MM.1S (cell line): ENCODE results near the gene CAPN10.

Source experiments
- DNase-seq: peaks from one replicate; pipeline ENCODE4 v3.0.0-alpha.2; 2015
- H2AFZ ChIP-seq: fragments of 300-600 bp; sonication (generic); 2 replicates; pipeline ENCODE4 v1.6.0; 2016; ENCODE audit warnings: antibody characterized with exemption, low read length
- H3F3A ChIP-seq: fragments of 300-600 bp; sonication (generic); 2 replicates; pipeline ENCODE4 v1.6.1; 2016; ENCODE audit warnings: mild to moderate bottlenecking, antibody characterized with exemption, low read length, moderate library complexity, mixed read lengths; ENCODE audit not compliant: insufficient read depth
- H3K27ac ChIP-seq: fragments of 300-600 bp; sonication (generic); 2 replicates; pipeline ENCODE4 v1.5.1; 2016; ENCODE audit warnings: mild to moderate bottlenecking, low read length
- H3K27me3 ChIP-seq: fragments of 300-600 bp; sonication (generic); replicated peaks from 2 replicates; pipeline ENCODE4 v1.6.0; 2016; ENCODE audit warnings: low read length; ENCODE audit not compliant: insufficient read depth
- H3K36me3 ChIP-seq: fragments of 300-600 bp; sonication (generic); replicated peaks from 2 replicates; pipeline ENCODE4 v1.6.1; 2016; ENCODE audit warnings: mild to moderate bottlenecking, low read length, mixed read lengths; ENCODE audit not compliant: insufficient read depth
- H3K4me1 ChIP-seq: fragments of 300-600 bp; sonication (generic); 2 replicates; pipeline ENCODE4 v1.6.1; 2016; ENCODE audit warnings: low read length, mixed read lengths
- H3K4me2 ChIP-seq: fragments of 300-600 bp; sonication (generic); 2 replicates; pipeline ENCODE4 v1.6.0; 2016; ENCODE audit warnings: low read depth, low read length
- H3K4me3 ChIP-seq: fragments of 300-600 bp; sonication (generic); 2 replicates; pipeline ENCODE4 v1.5.1; 2016; ENCODE audit warnings: low read length, mixed read lengths
- H3K79me2 ChIP-seq: fragments of 300-600 bp; sonication (generic); 2 replicates; pipeline ENCODE4 v1.6.1; 2016; ENCODE audit warnings: mixed run types, low read length, mixed read lengths
- H3K9ac ChIP-seq: fragments of 300-600 bp; sonication (generic); 2 replicates; pipeline ENCODE4 v1.6.1; 2016; ENCODE audit warnings: low read length, mixed read lengths
- H3K9me2 ChIP-seq: fragments of 300-600 bp; sonication (generic); replicated peaks from 2 replicates; pipeline ENCODE4 v1.6.1; 2016; ENCODE audit warnings: mild to moderate bottlenecking, low read length, mixed read lengths; ENCODE audit not compliant: insufficient read depth
- H3K9me3 ChIP-seq: fragments of 300-600 bp; sonication (generic); replicated peaks from 2 replicates; pipeline ENCODE4 v1.6.1; 2016; ENCODE audit warnings: mild to moderate bottlenecking, low read length, mixed read lengths; ENCODE audit not compliant: insufficient read depth
- H4K20me1 ChIP-seq: fragments of 300-600 bp; sonication (generic); 2 replicates; pipeline ENCODE4 v1.6.1; 2016; ENCODE audit warnings: mild to moderate bottlenecking, low read length, moderate library complexity, mixed read lengths; ENCODE audit not compliant: insufficient read depth
- CTCF ChIP-seq: fragments of 300-600 bp; sonication (generic); IDR thresholded peaks from 2 replicates; pipeline ENCODE4 v1.5.1; 2016; ENCODE audit warnings: antibody characterized with exemption, low read length, mixed read lengths
- EZH2 ChIP-seq: fragments of 300-600 bp; sonication (generic); optimal IDR thresholded peaks from 2 replicates; pipeline ENCODE3; 2017; ENCODE audit warnings: low read depth, mild to moderate bottlenecking, antibody characterized with exemption, low read length, mixed read lengths
- EZH2phosphoT487 ChIP-seq: fragments of 300-600 bp; sonication (generic); IDR thresholded peaks from 2 replicates; pipeline ENCODE4 v1.6.1; 2018; ENCODE audit warnings: antibody characterized with exemption, low read length

Gene CAPN10

GRCh38 chr2:240599141-240599583, 12.6 kb downstream of the CAPN10 start:
- Histone ChIP-seq H3K4me2 (no peak overlapping the region), H3K9me2 (no peaks in the 10 kb centered on the region), H3K4me1 (no peaks in the 10 kb centered on the region), H2AFZ (no peak overlapping the region), H3F3A (no peaks in the 10 kb centered on the region), H4K20me1 (no peaks in the 10 kb centered on the region), H3K36me3 (no peaks in the 10 kb centered on the region), H3K27ac (no peak overlapping the region), H3K9ac (no peak overlapping the region), H3K4me3 (no peak overlapping the region), H3K79me2 (peaks cover 5% of the 10 kb centered on the region), H3K27me3 (no peaks in the 10 kb centered on the region), H3K9me3 (no peaks in the 10 kb centered on the region)
- no peak for TF ChIP-seq EZH2phosphoT487
- no peak for TF ChIP-seq EZH2
- no peak for TF ChIP-seq CTCF
- no peak for DNase-seq

GRCh38 chr2:240600451-240600961, 14.0 kb downstream of the CAPN10 start:
- H3K9ac ChIP-seq, result no peak overlapping the region
- TF ChIP-seq EZH2phosphoT487 (no peak), CTCF (no peak), EZH2 (no peak)
- no peaks in the 10 kb centered on the region for H3K27me3 ChIP-seq
- H3K4me3 ChIP-seq, result no peak overlapping the region
- no peaks in the 10 kb centered on the region for H3K9me3 ChIP-seq
- no peak for DNase-seq
- no peak overlapping the region for H3K27ac ChIP-seq
- no peaks in the 10 kb centered on the region for H3K9me2 ChIP-seq
- no peak overlapping the region for H3K4me2 ChIP-seq
- H3K79me2 ChIP-seq, result no peaks in the 10 kb centered on the region; the same call in 1 of the 2 replicates
- no peaks in the 10 kb centered on the region for H3K4me1 ChIP-seq
- no peaks in the 10 kb centered on the region for H4K20me1 ChIP-seq
- no peak overlapping the region for H2AFZ ChIP-seq
- H3K36me3 ChIP-seq, result no peaks in the 10 kb centered on the region
- H3F3A ChIP-seq, result no peaks in the 10 kb centered on the region

GRCh38 chr2:240601061-240601830, 14.7 kb downstream of the CAPN10 start:
- Histone ChIP-seq H3F3A (no peaks in the 10 kb centered on the region), H3K9me2 (no peaks in the 10 kb centered on the region), H3K4me1 (no peaks in the 10 kb centered on the region), H3K4me3 (no peak overlapping the region), H3K27me3 (no peaks in the 10 kb centered on the region), H3K9me3 (no peaks in the 10 kb centered on the region), H3K36me3 (no peaks in the 10 kb centered on the region), H3K79me2 (no peaks in the 10 kb centered on the region), H2AFZ (no peak overlapping the region), H3K9ac (no peak overlapping the region), H4K20me1 (no peaks in the 10 kb centered on the region), H3K4me2 (no peak overlapping the region), H3K27ac (no peak overlapping the region)
- DNase-seq, result no peak
- no peak for TF ChIP-seq EZH2phosphoT487
- no peak for TF ChIP-seq CTCF
- TF ChIP-seq EZH2, result no peak
